PFSK-1 (cell line): Measurements from ENCODE around the gene PHACTR1.

ENCODE experiments used
- FOXP2 ChIP-seq: optimal IDR thresholded peaks from 2 replicates; pipeline ENCODE3; 2011; ENCODE audit warnings: borderline replicate concordance, control low read depth, inconsistent platforms; ENCODE audit not compliant: insufficient read depth; ENCODE audit errors: extremely low read length, extremely low read depth
- POLR2AphosphoS5 ChIP-seq: IDR thresholded peaks from 2 replicates; pipeline ENCODE4 v1.6.1; 2012; ENCODE audit warnings: low read depth, mild to moderate bottlenecking, control low read depth, low read length, moderate library complexity
- SIN3A ChIP-seq: IDR thresholded peaks from 2 replicates; pipeline ENCODE4 v1.6.1; 2012; ENCODE audit warnings: mild to moderate bottlenecking, low read length, moderate library complexity, borderline replicate concordance; ENCODE audit not compliant: insufficient read depth
- TAF1 ChIP-seq: IDR thresholded peaks from 2 replicates; pipeline ENCODE4 v1.6.1; 2012; ENCODE audit warnings: low read length, control low read depth, borderline replicate concordance; ENCODE audit not compliant: insufficient read depth
- TF ChIP-seq, protein P1 (sequence below), 2 experiments: IDR thresholded peaks; 2 replicates each; pipeline versions ENCODE4 v1.6.1 to v1.8.0; 2011 to 2012; ENCODE audit warnings: low read depth in 2 of 2, low read length in 2 of 2, control low read depth in 1 of 2, inconsistent platforms in 1 of 2, mild to moderate bottlenecking in 1 of 2, moderate library complexity in 1 of 2; ENCODE audit not compliant: insufficient read depth in 1 of 2

The PHACTR1 gene

DNA sequence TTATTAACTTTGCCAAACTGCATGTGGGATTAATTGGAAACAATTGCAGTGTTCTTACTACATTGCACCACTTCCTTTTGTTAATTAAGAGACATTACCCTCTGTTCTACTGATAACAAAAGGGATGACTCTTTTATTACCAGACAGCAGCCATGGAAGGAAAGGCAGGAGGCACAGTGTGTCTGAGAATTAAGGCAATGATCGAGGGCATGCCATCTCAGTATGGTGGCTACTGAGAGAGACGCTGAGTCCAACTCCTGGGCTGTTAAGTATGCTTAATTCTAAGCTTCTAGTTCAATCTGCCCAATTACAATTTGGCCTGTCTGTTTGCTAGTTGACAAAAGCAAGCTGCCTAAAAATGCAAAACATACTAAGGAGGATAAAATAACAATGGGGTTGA lies 227.4 kb downstream of the PHACTR1 start:
- TF ChIP-seq TAF1 = no peak
- TF ChIP-seq SIN3A = no peak
- TF ChIP-seq, protein P1, sequence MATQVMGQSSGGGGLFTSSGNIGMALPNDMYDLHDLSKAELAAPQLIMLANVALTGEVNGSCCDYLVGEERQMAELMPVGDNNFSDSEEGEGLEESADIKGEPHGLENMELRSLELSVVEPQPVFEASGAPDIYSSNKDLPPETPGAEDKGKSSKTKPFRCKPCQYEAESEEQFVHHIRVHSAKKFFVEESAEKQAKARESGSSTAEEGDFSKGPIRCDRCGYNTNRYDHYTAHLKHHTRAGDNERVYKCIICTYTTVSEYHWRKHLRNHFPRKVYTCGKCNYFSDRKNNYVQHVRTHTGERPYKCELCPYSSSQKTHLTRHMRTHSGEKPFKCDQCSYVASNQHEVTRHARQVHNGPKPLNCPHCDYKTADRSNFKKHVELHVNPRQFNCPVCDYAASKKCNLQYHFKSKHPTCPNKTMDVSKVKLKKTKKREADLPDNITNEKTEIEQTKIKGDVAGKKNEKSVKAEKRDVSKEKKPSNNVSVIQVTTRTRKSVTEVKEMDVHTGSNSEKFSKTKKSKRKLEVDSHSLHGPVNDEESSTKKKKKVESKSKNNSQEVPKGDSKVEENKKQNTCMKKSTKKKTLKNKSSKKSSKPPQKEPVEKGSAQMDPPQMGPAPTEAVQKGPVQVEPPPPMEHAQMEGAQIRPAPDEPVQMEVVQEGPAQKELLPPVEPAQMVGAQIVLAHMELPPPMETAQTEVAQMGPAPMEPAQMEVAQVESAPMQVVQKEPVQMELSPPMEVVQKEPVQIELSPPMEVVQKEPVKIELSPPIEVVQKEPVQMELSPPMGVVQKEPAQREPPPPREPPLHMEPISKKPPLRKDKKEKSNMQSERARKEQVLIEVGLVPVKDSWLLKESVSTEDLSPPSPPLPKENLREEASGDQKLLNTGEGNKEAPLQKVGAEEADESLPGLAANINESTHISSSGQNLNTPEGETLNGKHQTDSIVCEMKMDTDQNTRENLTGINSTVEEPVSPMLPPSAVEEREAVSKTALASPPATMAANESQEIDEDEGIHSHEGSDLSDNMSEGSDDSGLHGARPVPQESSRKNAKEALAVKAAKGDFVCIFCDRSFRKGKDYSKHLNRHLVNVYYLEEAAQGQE (IDR thresholded peaks at IDR 0.05; ENCODE audit: insufficient read depth in 1 of 2, low read depth in 2 of 2, low read length in 2 of 2) = no peak
- no peak for TF ChIP-seq POLR2AphosphoS5
- TF ChIP-seq FOXP2 = no peak

DNA sequence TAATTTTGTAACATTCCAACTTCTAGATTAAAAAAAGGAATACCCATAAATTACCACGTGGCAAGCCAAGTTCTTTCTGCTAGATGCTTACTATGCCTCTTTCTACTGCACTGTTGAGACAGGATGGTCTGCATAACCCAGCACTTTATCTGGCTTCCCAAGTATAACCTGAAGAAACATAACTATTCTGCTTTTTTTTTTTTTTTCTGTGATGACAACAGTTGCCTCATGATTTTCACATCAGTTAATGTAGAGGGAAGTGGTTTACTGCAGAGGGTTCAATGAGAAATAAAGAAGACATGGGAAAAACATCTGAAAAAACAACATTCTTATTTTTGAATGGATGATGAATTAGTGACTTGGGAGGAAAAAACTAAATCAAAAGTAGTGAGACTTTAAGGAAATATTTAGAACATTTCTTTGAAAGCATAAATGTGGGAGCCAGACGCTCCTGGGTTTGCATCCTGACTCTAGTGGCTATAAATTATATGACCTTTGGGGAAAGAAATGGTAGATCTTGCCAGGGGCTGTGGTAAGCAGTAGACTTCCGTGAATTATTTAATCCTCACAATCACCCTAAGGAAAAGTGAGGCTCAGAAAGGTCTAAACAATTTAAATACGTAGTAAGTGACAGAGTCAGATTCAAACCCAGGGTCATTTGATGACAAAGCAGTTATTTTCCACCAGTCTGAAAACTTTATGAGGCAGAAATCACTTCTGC lies 230.7 kb downstream of the PHACTR1 start:
- TF ChIP-seq FOXP2 (no peak), TAF1 (no peak), SIN3A (no peak), POLR2AphosphoS5 (no peak)
- TF ChIP-seq, protein P1 (IDR thresholded peaks at IDR 0.05; ENCODE audit: insufficient read depth in 1 of 2, low read depth in 2 of 2, low read length in 2 of 2) = no peak

DNA sequence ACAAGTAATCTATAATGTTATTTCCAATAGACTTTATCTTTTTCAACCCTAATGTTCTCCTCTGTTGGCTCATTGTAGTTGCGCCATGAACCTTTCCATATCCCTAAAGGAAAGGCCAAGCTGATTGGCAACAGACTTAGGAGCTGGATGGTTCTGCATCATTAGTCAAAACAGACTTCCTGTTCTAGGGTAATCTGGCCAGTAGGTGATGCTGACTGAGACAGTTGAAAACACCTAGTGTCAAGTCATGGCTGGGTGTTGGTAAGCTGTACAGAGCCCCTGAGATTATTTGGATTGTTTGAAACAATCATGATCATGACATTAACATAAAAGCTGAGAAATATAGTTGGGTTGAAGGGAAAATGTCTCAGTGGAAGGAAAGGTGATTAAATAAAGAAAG lies 231.4 kb downstream of the PHACTR1 start:
- no peak for TF ChIP-seq SIN3A
- TF ChIP-seq FOXP2 = no peak
- TF ChIP-seq, protein P1 (IDR thresholded peaks at IDR 0.05; ENCODE audit: insufficient read depth in 1 of 2, low read depth in 2 of 2, low read length in 2 of 2) = no peak
- TF ChIP-seq POLR2AphosphoS5 = no peak
- TF ChIP-seq TAF1 = no peak

DNA sequence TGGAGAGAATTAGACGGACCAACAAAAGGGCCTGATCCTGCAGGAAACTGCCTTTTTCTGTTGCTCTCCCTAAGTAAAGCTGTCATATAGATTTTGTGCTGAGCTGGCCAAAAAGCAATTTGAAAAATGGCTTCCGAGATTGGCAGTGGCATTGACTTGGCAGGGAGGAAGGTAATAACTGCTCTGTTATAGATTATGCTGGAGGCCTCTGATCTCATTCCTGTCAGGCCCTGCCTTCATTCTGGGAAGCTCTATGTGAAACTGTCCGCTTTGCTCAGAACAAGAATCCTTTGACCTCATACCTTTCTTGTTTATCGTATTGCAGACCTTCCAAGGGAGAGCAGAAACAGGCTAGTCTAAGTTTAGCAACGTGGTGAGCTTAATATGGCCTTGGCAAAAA lies 234.4 kb downstream of the PHACTR1 start:
- TF ChIP-seq, protein P1 (IDR thresholded peaks at IDR 0.05; ENCODE audit: insufficient read depth in 1 of 2, low read depth in 2 of 2, low read length in 2 of 2) = no peak
- no peak for TF ChIP-seq SIN3A
- TF ChIP-seq TAF1 = no peak
- TF ChIP-seq POLR2AphosphoS5 = no peak
- no peak for TF ChIP-seq FOXP2

DNA sequence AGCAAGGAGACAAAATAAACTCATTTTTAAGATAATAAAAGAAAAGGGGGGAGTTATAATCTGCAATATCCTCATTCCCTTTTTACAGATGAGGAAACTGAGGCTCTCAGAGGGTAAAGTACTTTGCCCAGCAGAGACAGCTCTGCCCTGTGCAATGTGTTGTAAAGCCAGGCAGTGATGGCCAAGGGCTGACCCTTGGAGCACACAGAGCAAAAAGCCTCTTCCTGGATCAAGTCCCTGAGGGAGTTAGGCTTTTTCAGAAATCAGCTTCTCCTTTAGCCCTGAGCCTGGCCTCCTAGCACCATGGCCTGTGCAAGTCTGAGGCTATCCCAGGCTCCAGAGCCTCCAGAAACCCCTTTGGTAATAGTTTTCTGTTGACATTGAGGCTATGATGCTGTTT lies 234.8 kb downstream of the PHACTR1 start:
- TF ChIP-seq FOXP2 (no peak), SIN3A (no peak), TAF1 (no peak), POLR2AphosphoS5 (no peak)
- TF ChIP-seq, protein P1 (IDR thresholded peaks at IDR 0.05; ENCODE audit: insufficient read depth in 1 of 2, low read depth in 2 of 2, low read length in 2 of 2) = no peak
